ENCODE measurements around the gene TPPP3. TPM values are rescaled to one million over a fixed set of nuclear protein-coding genes. Genes with fewer than 3 reads are reported as not detected.

TPPP3 gene
- total RNA-seq, 1 donor from 2014 or later = 22.6 TPM

- no peak for DNase-seq
Observed at GRCh38 chr16:67341250-67341649, 52.0 kb downstream of the TPPP3 start.

Small RNA genes within 50 kb of the gene (small RNA-seq; reads per million reads assigned to genes)
- not detected for gene RNU1-123P (ENCODE audit: low replicate concordance)

Other genes starting within 250 kb of the TPPP3 start
- 14.8 TPM for gene B3GNT9, start 242.5 kb downstream of the TPPP3 start, total RNA-seq
- gene TRADD, start 233.6 kb downstream of the TPPP3 start, total RNA-seq = 5.8 TPM
- gene FBXL8, start 233.5 kb downstream of the TPPP3 start, total RNA-seq = 4.5 TPM
- 14.3 TPM for gene HSF4, start 228.8 kb downstream of the TPPP3 start, total RNA-seq
- 14.3 TPM for gene NOL3, start 223.0 kb downstream of the TPPP3 start, total RNA-seq
- gene MATCAP1, start 209.5 kb downstream of the TPPP3 start, total RNA-seq = 13.9 TPM
- gene EXOC3L1, start 203.4 kb downstream of the TPPP3 start, total RNA-seq = 1.7 TPM
- 23.5 TPM for gene E2F4, start 201.3 kb downstream of the TPPP3 start, total RNA-seq
- gene ELMO3, start 194.4 kb downstream of the TPPP3 start, total RNA-seq = 4.0 TPM
- gene TMEM208, start 166.4 kb downstream of the TPPP3 start, total RNA-seq = 22.0 TPM
- gene FHOD1, start 146.0 kb downstream of the TPPP3 start, total RNA-seq = 8.0 TPM
- gene SLC9A5, start 144.5 kb downstream of the TPPP3 start, total RNA-seq = 0.79 TPM
- gene PLEKHG4, start 114.0 kb downstream of the TPPP3 start, total RNA-seq = 16.1 TPM
- 0.20 TPM for gene KCTD19, start 66.8 kb downstream of the TPPP3 start, total RNA-seq
- gene LRRC36, start 66.7 kb downstream of the TPPP3 start, total RNA-seq = 0.20 TPM
- gene ZDHHC1, start 23.0 kb upstream of the TPPP3 start, total RNA-seq = 7.0 TPM
- gene HSD11B2, start 37.6 kb upstream of the TPPP3 start, total RNA-seq = 7.5 TPM
- 49.6 TPM for gene ATP6V0D1, start 87.7 kb upstream of the TPPP3 start, total RNA-seq
- not detected for gene AGRP, start 90.0 kb upstream of the TPPP3 start, total RNA-seq
- gene RIPOR1, start 135.3 kb upstream of the TPPP3 start, total RNA-seq = 19.1 TPM
- 36.4 TPM for gene CTCF, start 169.0 kb upstream of the TPPP3 start, total RNA-seq

Data from skin of body (tissue), 3 donors.